Activated CD4-positive, alpha-beta T cell treated with anti-CD3 and anti-CD28 coated beads for 24 hours (primary cell): ENCODE data around the gene NPEPL1.
"Not testable (repeated sequence)": the region's sequence is repeated elsewhere in the genome, so short reads cannot be mapped to it uniquely, and the experiment has no call there.

Experiments
- DNase-seq, 2 donors: peaks; one replicate each; pipeline ENCODE4 v3.0.0-alpha.2; 2020; ENCODE audit warnings: low read depth in 2 of 2

Gene NPEPL1

DNA sequence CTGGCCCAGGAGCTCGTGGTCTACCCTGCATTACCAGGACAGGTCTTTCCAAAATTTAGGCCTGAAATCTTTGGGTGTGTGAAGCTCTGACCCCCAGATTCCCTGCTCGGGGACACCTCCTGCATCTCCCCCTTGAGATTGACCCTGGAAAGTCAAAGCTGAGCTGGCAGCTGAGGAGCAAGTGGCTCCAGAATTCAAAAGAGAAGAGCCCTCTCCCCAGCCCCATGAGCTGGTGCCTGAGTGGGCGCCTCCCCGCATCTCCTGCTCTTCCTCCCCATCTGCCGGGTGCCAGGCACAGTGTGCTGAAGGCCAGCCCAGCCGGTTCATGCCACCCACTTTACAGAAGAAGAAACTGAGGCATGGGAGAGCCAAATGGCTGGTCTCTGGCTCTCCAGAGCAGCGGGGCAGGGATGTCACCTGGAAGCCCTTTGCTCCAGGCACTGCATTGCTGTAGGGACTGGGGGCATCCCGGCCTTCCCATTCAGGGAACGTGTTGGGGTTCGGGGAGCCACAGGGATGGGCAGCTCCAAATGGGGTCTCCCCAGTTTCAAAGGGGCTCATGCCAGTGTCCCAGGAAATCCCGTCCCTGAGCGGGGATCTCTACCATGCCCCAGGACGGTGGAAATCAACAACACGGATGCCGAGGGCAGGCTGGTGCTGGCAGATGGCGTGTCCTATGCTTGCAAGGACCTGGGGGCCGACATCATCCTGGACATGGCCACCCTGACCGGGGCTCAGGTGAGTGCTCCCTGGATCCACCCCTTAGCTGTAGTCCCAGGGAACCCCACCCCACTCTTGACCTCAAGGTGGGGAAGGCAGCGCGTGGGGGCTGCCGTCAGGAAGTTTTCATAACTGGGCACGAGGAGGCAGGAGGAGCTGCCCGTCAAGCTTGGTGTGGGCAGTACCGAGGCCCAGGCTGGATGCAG lies 20.5 kb downstream of the NPEPL1 start:
- no peak for DNase-seq

- DNase-seq: no peak
Measured at GRCh38 chr20:58713801-58714339, 21.3 kb downstream of the NPEPL1 start.

DNA sequence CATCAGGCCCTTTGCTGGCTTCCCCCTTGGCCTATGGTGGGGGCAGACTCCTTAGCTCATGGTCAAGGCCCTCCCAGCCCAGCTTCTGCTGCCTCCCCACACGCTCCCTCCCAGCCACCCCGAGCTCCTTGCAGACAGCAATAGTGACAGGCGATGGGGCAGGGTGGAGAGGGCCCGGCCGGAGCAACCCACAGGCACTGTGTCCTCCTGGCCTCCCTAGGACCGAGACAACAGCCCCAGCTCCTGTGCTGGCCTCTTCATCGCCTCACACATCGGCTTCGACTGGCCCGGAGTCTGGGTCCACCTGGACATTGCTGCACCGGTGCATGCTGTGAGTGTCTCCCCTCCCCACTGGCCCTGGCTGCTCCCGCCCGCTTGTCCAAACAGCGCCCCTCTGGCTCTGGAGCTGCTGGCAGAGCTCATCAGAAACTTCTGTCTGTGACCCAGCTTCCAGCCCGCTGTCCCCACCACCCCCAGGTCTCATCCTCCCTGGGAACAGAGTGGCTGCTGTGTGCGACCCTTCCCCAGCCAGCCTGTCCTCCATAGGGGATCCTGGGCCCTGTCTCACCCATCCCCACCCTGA lies 21.8 kb downstream of the NPEPL1 start:
- DNase-seq: no peak

GRCh38 chr20:58714923-58715351 lies 22.3 kb downstream of the NPEPL1 start:
- DNase-seq: no peak

GRCh38 chr20:58715391-58715800 lies 22.8 kb downstream of the NPEPL1 start:
- no peak for DNase-seq

DNA sequence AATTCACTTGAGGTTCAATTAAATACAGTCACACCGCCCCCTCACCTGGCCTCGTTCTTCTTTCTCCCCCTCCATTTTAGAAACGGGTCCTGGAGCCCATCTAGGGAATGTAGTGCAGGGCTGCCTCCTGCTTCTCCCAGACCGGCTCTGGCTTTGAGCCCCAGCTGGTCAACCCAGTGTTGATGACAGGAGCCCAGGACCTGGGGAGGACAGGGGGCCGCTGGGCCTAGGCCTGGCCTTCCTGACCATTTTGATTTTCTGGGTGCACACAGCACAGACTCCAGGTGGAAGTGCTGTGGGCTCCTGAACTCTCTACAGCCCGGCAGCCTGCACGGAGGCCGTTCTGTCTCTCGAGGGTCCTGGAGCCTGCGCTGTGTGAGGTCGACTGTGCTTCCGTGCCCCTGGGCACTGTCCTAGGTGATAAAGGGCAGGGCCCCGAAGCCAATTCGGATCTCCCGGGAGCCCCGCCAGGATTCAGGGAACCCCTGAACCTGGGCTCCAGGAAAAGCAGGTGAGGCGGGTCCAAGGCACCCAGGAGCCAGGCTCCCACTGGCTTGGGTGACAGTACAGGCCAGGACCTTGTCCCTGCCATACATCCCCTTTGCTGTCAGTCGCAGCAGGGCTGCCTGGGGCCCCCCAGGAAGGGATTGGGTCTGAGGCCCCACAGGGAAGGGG lies 23.3 kb downstream of the NPEPL1 start:
- no peak for DNase-seq

GRCh38 chr20:58716476-58717277 lies 24.1 kb downstream of the NPEPL1 start:
- no peak for DNase-seq

DNA sequence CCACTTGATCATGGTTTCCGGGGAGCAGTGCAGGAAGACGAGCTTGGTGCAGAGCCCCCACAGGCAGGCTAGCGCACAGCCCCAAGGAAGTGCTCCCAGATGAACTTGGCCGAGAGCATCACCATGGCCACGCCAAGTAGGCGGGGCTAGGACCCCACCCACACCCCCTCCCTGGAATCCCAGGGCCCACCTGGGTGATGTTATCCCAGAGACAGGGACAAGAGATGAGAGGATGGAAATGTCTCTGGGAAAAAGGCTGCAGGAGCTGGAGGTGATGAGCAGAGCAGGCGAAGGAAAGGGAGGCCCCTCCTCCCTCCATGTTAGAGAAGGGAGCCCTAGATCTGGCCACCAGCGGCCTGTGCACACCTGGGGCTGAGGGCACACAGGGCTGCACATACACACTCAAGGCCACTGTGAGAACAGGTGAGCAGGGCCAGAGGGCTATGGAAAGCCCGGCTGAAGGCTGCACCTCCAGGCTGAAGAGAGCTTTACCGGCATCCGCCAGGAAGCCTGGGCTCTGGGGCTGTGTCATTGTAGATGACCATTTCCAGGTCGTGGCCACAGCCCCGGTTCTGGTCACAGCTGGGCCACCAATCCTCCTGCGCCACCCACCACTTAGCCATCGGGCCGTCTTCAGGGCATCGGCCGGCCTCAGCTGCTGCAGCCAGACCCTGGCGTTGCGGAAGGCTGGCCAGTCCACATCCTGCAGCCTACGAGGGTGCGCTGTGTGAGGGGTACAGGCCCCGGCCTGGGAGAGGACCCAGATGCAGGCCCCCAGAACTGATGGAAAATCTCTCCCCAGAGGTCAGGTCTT lies 24.9 kb downstream of the NPEPL1 start:
- DNase-seq: no peak

- no peak for DNase-seq
Measured at GRCh38 chr20:58718121-58718563, 25.5 kb downstream of the NPEPL1 start.

GRCh38 chr20:58718729-58719128 lies 26.1 kb downstream of the NPEPL1 start:
- DNase-seq: no peak

- DNase-seq: no peak
Measured at GRCh38 chr20:58719258-58719657, 26.7 kb downstream of the NPEPL1 start.

- no peak for DNase-seq
Measured at GRCh38 chr20:58719971-58720371, 27.4 kb downstream of the NPEPL1 start.

GRCh38 chr20:58720890-58721289 lies 28.3 kb downstream of the NPEPL1 start:
- no peak for DNase-seq

GRCh38 chr20:58721951-58722778 lies 29.6 kb downstream of the NPEPL1 start:
- no peak for DNase-seq

- DNase-seq: no peak
Measured at GRCh38 chr20:58722877-58723627, 30.5 kb downstream of the NPEPL1 start.

DNA sequence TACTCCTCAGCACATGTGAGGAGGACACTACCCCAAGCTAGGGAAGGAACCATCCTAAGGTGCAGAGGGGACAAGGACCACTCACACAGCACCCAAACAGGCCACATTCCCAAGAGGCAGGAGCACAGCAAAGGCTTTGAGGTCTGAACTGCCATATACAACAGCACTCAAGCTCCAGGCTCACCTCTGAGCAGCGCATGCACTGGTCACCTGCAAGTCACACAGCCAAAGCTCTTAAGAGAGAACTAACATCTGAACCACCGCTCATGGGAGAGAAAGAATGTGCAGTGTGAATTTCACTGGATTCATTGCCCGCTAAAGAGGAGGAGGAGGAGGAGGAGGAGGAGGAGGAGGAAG lies 31.0 kb downstream of the NPEPL1 start:
- DNase-seq: no peak

DNA sequence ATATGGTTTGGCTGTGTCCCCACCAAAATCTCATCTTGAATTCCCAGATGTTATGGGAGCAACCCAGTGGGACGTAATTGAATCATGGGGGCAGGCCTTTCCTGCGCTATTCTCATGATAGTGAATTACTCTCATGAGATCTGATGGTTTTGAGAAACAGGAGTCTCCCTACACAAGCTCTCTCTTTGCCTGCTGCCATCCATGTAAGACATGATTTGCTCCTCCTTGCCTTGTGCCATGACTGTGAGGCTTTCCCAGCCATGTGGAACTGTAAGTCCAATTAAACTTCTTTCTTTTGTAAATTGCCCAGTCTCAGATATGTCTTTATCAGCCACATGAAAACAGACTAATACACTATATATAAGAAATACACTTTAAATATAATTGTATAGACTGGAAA lies 33.6 kb downstream of the NPEPL1 start:
- DNase-seq: not testable (repeated sequence)

- no peak for DNase-seq
Measured at GRCh38 chr20:58731192-58731591, 38.6 kb downstream of the NPEPL1 start.

DNA sequence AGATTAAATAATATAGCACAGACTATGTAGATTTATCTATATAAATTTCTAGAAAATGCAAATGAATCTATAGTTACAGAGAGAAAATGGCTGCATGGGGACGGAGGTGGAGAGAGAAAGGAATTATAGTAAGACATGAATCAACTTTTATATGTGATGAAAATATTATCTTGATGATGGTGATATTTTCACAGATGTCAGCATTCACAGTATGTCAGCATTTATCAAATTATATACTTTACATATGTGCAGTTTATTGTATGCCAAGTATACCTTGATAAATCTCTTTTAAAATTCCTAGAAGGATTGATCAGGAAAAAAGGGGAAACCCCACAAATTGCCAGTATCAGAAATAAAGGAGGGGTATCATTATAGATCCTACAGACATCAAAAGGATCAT lies 44.6 kb downstream of the NPEPL1 start:
- DNase-seq: no peak
